GDM1 (cell line): ENCODE measurements around the gene SNUPN.
"Not testable (repeated sequence)": the region's sequence is repeated elsewhere in the genome, so short reads cannot be mapped to it uniquely, and the experiment has no call there.

ENCODE experiments used
- DNase-seq: peaks from one replicate; lab custom pipeline; 2025; lab: John Stamatoyannopoulos, UW

The SNUPN gene

DNA sequence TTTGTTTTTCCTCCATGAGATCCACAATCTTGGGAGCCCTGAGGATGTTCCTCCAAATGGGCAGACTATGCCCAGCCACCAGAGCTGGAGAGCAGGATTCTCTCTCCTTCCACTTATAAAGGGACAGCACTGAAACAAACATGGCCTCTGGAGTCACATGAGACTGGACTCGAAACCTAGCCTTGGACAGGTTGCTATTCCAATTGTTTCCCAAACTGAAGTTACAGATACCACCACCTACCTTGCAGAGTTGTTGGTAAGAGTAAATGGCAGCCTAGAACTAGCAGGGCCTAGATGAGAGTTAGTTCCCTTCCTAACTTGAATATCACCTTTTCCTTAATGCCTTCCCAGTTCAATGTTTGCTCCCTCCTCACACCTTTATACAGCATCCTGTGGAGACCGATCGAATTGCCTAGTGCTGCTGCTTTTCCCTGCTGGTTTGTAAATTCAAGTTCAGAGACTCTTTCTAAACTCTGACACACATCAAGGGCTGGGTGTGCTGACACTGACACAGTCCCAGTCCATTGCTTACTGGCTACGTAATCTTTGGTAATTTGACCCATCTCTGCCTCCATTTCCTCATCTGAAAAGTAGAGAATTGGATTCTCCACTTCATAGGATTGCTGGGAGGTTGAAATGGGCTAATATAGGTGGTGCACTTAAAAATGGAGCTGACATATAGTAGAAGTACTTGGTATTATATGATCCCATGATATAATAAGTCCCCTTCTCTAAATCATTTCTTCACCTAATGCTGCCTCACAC is 11.9 kb upstream of the SNUPN start:
- DNase-seq: no peak

DNA sequence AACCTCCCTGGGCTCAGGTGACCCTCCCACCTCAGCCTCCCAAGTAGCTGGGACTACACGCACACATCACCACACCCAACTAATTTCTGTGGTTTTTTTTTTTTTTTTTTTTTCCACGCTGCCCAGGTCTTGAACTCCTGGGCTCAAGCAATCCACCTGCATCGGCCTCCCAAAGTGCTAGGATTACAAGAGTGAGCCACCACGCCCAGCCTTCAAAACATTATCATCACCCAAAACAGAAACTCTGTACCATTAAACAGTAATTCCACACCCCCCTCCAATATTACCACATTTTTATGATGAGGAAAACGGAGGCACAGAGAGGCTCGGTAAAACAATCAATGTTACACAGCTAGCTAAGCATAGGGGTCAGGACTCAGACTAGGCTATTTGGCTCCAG is 10.5 kb upstream of the SNUPN start:
- no peak for DNase-seq

DNA sequence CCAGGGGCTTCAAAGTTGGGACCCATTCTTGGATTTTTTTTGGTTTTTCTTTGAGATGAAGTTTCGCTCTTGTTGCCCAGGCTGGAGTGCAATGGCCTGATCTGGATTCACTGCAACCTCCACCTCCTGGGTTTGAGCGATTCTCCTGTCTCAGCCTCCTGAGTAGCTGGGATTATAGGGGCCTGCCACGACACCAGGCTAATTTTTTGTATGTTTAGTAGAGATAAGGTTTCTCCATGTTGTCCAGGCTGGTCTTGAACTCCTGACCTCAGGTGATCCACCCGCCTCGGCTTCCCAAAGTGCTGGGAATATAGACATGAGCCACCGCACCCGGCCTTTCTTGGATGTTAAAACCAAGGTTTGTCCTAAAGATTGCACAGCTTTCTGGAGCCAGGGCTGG is 8.4 kb upstream of the SNUPN start:
- DNase-seq: not testable (repeated sequence)

DNA sequence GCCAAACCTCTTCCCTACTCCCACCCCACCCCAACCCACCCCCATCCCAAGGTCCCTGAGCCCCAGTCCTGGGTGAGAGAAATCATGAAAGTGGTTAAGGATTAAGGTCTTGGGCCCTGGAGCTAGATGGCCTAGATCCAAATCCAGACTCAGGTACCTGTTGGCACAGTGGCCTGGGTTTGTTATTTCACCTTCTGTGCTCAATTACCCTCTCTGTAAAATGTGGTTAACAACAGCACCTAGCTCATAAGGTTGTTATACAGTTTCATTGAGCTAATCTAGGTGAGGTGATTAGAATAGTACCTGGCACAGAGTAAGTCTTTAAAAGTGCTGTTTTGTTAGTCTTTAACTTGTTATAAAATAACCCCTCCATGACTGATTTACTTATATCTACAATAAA is 6.4 kb upstream of the SNUPN start:
- DNase-seq: no peak

DNA sequence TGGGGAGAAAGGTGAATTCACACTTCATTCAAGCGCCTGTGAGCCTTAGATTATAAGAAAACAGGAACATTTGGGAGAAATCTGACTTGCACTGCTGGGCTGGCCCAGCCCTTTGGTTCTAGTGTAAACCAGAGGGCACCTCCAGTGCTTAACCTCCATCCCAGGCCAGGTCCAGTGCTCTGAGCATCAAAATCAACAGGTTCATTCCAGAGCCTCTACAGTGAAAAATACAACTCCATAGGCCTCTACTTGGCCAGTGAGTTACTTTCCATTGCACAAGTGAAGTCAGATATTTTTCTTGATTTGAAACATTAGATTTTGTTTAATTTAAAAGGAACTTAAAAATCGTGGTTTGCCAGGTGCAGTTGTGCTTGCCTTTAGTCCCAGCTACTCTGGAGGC is 3.0 kb downstream of the SNUPN start:
- DNase-seq: no peak

DNA sequence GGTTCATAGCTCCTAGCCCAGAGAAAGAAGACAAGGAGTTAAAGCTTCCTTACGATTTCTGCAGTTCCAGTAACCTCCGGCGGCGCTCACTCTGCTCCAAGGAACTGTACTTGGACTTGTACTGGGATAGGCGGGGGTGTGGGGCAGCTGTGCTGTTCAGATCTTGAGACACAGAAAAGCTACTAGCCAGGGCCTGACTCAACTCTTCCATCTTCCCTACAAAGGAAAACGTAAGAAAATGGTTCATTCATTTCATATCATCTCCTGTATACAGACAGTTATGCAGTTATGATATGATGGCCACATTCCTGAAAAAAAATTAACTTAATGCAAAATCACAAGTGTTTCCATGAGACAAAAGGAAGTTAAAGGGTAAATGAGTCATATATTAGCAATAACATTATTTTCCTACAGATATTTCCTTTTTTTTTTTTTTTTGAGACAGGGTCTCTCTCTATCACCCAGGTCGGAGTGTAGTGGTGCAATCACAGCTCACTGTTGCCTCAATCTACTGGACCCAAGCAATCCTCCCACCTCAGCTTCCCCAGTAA is 4.6 kb downstream of the SNUPN start:
- DNase-seq: no peak

DNA sequence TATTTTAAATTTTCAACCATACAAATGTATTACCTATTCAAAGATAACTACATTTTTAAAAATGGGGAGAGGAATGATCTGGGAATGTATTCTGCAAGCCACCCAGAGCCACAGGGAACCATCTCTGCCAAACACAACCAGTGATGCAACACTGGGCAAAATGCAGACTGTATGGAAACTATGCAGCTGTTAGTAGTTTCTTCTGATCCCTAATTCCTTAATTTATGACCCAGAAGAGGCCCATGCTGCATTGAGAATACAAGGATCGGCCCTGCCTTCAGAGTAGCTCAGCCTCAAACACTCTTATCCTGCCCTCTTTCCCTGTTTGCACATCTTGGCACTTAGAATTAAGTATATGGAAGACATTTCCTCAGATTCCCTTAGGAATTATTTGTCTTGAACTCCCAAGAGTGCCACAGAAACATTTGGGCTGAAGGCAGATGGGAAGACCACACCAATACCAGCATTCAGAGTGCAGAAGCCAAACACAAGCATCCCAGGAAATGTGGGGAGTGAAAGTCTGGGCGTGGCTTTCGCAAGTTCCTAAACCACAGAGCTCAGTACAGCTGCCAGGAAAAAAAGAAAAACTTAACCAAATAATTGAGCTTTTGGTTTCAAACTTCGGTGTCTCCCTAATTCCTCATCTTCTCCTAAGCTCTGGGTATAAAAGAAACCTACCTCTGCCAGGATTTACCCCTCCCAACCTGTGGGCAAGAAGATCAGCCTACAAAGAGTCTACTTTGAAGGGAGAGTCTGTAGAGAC is 5.3 kb downstream of the SNUPN start:
- no peak for DNase-seq

DNA sequence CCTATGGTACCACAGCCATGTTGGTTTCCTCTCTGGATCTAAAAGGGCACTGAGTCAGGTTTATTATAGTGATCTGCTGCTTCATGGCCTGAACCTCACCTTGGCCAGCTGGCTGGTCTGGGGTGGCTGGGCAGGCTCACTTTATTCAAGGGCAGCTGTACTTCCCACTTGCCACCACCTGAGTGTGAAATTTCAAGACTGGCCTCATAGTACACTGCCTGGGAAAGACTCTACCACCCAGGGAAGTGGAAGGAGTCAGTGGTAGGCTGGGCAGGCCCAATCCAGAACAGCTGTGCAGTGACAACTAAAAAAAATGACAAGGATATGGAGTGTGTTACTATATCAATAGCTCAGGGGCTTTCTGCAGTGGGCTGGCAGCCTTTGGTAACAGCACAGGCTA is 8.8 kb downstream of the SNUPN start:
- no peak for DNase-seq

DNA sequence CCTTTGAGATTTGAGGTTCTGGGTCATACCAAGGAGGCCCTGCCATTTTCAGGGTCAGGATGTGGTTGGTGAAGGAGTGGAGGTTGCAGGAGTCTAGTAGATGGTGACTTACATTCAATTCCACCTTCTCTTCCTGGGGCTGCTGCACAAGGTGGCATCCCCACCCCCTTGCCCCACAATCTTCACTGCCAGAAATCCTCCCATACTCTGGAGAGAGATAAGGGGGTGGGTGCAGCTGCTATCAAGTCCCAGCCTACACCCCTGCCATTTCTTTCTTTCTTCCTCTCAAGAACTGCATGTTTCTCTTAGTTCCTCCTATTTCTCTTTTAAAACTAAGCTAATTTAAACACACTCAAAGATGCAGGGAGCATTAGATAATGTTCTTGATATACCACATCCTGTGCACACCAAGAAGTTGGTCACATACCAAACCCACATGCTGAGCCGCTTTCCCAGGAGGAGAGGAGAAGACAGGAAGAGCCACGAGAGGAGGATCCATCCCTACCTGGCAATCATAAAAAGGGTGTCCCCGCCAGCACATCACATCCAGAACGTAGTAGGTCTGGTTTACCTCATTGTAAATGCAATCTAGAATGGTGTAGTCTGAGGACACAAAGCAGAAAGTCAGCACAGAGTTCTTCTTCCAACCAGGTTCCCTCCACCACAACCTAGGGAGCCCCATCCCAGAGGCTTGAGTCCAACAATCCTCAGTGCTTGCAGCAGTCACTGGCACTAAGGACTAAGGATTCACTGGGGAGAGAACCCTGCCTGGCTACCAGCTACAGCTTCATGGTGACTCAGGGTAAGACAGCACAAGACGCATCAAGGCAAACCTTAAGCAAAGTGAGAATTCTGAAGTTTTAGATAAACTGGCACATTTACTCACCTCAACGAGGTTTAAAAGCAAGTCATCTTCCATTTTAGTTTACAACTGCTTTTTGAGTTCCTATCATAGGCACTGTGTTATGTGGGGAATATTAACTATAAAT is 18.5 kb downstream of the SNUPN start:
- peak; percentile 25 for DNase-seq

DNA sequence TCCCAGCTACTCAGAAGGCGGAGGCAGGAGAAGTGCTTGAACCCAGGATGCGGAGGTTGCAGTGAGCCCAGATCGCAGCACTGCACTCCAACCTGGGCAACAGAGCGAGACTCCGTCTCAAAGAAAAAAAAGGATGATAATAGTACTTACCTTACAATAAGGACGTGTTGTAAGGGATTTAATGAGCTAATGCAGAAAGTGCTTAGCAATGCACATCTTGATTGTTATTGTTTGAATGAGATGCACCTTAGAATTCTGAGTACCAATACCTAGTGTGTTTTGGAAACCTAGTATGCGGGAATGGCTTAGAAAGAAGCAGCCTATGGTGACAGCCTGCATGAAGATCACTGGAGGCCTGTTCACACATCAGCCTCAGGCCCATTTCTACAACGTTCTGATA is 19.5 kb downstream of the SNUPN start:
- no peak for DNase-seq

DNA sequence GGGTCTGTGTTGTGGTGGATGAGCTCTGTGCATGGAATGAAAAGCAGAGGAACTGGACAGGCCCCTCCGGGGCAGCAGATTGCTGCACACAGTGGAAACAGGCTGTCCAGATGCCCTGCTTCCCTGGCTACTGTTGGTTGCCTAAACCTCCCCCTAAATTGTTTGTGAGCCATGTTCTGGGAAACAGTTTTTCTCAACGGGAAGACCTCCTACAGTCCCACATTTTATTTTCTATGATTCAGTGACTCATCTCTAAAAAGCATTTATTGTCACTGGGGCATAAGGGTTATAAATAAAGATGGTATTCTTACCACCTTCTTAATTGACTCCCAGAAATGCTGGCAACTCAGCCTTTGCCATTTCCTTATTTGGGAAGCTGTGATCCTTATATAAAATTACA is 26.1 kb downstream of the SNUPN start:
- no peak for DNase-seq

DNA sequence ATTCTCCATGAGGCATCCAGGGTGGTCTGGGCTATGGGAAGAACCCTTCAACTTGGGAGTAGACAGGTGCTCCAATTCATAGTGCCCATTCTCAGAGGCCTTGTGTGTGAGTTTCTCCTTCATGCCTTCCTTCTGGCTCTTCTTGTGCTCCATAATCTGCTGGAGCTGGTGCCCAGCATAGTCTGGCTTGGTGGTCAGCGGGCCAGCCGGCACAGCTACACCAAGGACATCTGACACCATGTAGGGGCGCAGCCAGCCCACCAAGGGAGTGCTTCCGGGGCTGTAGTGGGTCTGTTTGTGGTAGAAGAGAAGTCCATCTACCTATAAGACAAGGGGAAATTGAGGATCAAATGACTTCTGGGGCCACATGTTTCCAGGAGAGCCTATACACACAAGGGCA is 27.2 kb downstream of the SNUPN start:
- DNase-seq: no peak

DNA sequence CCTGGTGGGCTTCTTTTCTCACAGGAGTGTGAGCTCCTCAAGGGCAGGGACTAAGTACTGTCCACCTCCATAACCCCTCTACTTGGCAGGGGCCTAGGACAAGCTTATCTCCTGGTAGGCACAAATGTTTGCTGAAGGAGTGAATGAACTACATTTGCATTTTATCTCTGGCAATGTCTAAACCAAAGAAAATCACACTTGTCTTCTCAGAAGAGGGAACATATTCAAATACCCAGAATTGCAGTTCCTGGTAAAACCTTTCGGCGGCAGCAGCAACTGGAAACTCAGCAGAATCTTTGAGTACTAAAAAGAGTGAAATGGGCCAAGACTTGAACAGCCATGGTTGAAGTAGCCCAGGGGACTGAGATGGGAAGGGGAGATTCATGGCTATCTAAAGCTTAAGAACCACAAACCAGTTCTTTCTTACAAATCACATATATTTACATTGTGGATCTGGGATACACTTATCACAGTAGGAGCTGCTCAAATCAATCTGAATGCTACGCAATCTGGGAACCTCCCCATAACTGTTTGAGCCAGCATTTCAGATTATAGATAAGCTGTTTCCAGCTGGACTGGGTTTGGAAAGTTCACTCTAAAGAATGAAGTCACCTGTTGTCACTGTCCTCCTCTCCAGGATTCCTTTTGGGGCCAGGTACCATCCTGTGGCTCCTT is 27.7 kb downstream of the SNUPN start:
- DNase-seq: no peak

DNA sequence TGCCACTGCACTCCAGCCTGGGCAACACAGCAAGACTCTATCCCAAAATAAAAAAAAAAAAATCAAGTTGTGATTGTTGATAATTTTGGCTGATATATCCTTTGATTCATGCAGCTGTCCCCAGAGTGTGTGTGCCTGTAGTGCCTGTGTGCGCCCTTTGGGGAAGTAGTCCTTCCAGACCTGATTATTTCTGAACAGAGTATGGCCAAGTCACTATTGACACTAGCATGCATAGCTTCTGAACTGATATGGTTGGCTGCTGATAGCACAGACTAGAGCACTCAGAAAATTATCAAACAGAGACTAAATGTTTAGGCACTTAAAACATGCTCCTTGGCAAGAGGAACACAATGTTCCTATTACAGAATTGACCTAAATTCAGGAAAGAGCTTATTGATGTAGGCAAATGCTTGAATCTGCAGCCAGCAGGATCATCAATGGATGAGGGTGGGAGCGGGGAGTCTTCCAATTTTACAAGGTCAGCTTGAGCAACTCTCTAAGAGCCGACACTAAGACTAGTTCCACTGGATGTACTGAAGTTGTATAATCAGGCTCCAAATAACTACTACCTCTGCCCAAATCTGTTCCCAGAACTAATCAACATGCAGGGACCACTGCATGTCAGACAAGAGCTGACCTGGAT is 28.7 kb downstream of the SNUPN start:
- no peak for DNase-seq

DNA sequence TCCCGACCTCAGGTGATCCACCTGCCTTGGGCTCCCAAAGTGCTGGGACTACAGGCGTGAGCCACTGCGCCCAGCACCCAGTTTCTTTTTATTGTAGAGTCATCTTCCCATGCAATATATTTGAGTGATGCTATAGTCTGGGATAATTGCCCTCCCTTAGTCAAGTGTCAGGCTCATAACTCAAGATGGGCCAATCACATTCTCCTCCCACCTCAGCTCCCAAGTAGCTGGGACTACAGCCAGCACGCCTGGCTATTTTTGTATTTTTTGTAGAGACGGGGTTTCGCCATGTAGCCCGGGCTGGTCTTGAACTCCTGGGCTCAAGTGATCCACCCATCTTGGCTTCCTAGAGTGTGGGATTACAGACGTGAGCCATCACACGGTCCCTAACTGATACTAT is 31.2 kb downstream of the SNUPN start:
- DNase-seq: no peak

DNA sequence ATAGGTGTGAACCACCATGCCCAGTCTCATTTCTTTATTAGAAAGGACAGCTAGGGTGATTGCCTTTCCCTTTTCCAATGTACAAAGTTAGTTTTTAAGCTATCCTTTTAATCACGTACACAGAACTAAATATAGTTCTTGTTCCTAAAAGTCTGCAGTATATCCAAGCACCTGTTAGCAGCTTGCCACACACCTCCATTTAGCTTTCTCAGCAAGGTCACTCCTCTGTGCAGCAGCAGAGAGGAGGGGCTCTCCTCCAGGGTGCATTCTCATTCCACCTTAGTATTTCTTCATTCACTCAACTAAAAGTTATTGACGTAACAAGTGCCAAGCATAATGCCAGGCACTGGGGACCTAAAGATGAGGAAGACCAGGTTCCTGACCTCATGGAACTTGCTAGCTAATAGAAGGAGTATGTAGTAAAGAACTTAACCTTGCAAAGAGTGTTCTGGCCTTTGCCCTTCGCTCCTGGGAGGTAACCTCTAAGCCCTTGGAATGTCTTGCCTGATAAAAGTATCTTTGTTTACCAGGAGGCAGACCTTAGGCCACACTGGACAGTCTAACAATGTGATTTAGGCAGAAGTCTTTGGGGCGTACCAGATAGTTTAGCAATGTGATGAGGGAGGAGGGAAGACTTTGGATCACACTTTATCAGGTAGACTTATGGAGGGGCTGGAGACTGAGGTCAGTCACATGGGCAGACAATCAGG is 33.7 kb downstream of the SNUPN start:
- DNase-seq: no peak

DNA sequence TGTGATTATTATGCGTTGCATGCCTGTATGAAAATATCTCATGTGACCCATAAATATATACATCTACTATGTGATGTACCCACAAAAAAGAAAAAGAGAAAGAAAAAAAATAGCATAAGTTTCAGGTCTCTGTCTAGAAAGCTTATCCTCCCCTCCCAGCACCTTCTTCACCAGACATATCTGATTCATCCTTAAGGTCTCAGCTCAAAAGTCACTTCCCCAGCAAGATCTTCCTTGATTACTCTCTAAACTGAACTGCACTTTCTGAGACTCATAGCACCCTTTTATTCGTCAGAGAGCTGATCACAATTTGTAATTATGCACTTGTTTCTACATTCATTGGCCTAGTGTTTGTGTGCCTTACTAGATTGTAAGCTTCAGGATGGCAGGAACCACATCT is 35.3 kb downstream of the SNUPN start:
- DNase-seq: no peak

DNA sequence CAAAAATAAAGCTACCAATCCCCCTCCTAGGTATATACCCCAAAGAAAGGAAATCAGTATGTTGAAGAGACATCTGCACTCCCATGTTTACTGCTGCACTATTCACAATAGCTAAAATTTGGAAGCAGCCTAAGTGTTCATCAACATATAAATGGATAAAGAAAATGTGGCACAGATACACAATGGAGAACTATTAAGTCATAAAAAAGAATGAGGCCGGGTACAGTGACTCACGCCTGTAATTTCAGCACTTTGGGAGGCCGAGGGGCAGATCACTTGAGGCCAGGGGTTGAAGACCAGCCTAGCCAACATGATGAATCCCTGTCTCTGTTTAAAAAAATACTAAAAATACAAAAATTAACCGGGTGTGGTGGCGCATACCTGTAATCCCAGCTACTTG is 36.5 kb downstream of the SNUPN start:
- no peak for DNase-seq

DNA sequence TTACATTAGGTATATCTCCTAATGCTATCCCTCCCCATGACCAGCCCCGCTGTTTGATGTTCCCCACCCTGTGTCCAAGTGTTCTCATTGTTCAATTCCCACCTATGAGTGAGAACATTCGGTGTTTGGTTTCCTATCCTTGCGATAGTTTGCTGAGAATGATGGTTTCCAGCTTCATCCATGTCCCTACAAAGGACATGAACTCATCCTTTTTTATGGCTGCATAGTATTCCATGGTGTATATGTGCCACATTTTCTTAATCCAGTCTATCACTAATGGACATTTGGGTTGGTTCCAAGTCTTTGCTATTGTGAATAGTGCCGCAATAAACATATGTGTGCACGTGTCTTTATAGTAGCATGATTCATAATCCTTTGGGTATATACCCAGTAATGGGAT is 39.1 kb downstream of the SNUPN start:
- not testable (repeated sequence) for DNase-seq

DNA sequence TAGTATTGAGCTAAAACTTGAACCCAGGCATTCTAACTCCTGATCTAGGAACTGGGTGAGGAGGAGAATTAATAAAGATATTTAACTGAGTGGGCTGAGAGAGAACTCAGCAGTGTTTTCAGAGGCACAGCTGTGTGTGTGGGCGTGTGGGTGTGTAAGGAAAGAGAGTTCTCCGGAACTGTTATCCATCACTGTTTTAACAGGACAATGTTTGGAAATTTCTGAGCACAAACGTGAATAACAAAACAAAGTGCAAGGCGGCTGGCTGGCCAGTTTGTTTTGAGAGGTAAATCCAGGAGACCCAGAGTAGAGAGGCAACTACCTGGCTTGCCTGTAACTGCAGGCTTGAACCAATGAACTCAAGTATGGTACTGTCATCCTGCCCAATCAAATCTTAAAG is 41.4 kb downstream of the SNUPN start:
- no peak for DNase-seq
